ENCODE data around the gene WWP2.
"Not testable (repeated sequence)": the region's sequence is repeated elsewhere in the genome, so short reads cannot be mapped to it uniquely, and the experiment has no call there.

The WWP2 gene

GRCh38 chr16:69725480-69726312, 36.4 kb upstream of the WWP2 start:
- no peaks in the 10 kb centered on the region for H4K20me1 ChIP-seq
- TF ChIP-seq Cebpa-rat (IDR thresholded peaks at IDR 0.05) = no peak
- peak overlapping the region; percentile 84 for H3K27ac ChIP-seq
- peak overlapping the region; percentile 73 for H3K4me3 ChIP-seq
- H3K4me2 ChIP-seq = peak overlapping the region; percentile 94
- no peaks in the 10 kb centered on the region for H3K9me3 ChIP-seq
- no peaks in the 10 kb centered on the region for H3K27me3 ChIP-seq
- H3K4me1 ChIP-seq = peaks cover 45% of the 10 kb centered on the region
- no peaks in the 10 kb centered on the region for H3K36me3 ChIP-seq
- H3K9ac ChIP-seq = peak overlapping the region; percentile 80

DNA sequence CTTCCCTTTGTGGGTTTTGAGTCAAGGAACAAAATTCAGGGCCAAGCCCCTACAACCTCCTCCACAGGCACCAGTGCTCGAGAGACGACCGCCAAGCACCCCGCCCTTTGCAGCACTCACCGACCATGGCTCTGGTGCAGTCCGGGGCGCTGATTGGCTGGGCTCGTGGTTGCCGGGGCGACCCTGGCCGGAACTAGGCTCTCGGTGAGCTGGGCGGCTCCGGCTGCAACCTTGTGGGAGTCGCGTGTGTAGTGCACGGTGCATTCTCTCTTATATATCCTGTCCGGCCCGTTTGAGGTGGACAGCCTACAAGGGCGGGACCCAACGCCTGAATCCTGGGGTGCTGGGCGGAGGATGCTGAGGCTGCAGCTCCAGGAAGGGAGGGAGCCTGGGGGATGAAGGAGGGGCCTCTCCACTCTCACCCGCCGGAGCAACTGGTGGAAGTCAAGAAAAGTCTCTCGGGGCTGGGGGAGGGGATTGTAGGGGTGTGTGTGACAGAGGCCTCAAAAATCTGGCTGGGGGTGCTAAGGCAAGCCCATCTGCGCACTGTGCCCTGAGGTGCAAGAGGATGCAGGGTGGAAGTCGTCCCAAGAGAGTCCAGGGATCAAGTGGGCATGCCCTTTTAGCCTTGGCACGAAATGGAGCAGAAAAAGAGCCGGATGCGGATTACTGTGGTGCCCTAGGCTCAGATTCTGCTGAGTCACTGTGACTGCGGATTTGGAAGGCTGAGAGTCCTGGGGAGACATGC, 35.6 kb upstream of the WWP2 start, which contains the start of gene NQO1:
NQO1 (minus strand) TSS at position 248 of the 748 bp plus-strand sequence; CDS start at position 127, 121 bp downstream.
- Histone ChIP-seq H3K4me3 (peak within 1 kb of the TSS; percentile 73), H3K36me3 (no peaks in the 10 kb centered on the region), H3K27me3 (no peaks in the 10 kb centered on the region), H3K9me3 (no peaks in the 10 kb centered on the region), H3K4me1 (peaks cover 45% of the 10 kb centered on the region), H3K9ac (peak within 1 kb of the TSS; percentile 80), H3K27ac (peak within 1 kb of the TSS; percentile 84), H4K20me1 (no peaks in the 10 kb centered on the region), H3K4me2 (peak within 1 kb of the TSS; percentile 94)
- no peak for TF ChIP-seq Cebpa-rat (IDR thresholded peaks at IDR 0.05)

DNA sequence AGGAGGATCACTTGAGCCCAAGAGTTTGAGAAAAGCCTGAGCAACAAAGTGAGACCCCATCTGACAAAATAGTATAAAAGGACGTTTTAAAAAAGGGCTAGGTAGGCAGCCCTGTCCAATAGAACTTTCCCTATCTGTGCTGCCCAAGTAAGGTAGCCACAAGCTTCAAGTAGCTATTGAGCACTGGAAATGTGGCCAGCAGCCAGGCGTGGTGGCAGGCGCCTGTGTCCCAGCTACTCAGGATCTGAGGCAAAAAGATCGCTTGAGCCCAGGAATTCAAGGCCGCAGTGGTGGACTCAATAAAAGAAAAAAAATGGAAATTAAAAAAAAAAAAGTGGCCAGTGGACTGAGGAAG, 34.2 kb upstream of the WWP2 start:
- Histone ChIP-seq H3K27me3 (no peaks in the 10 kb centered on the region), H3K36me3 (no peaks in the 10 kb centered on the region), H3K4me3 (no peak overlapping the region), H3K9me3 (no peaks in the 10 kb centered on the region), H3K27ac (peak overlapping the region; percentile 84), H4K20me1 (no peaks in the 10 kb centered on the region), H3K4me2 (peak overlapping the region; percentile 94), H3K9ac (no peak overlapping the region), H3K4me1 (peaks cover 45% of the 10 kb centered on the region)
- TF ChIP-seq Cebpa-rat (IDR thresholded peaks at IDR 0.05) = no peak

- not testable (repeated sequence) for H3K27ac ChIP-seq, H3K9me3 ChIP-seq, H4K20me1 ChIP-seq, H3K4me2 ChIP-seq, H3K36me3 ChIP-seq, H3K4me3 ChIP-seq, H3K27me3 ChIP-seq, H3K9ac ChIP-seq
- H3K4me1 ChIP-seq = peaks cover 45% of the 10 kb centered on the region
Observed at GRCh38 chr16:69729030-69729429, 33.1 kb upstream of the WWP2 start.

- not testable (repeated sequence) for H3K9ac ChIP-seq, H4K20me1 ChIP-seq, H3K36me3 ChIP-seq, H3K4me3 ChIP-seq, H3K27ac ChIP-seq, H3K4me2 ChIP-seq, H3K9me3 ChIP-seq, H3K27me3 ChIP-seq
- H3K4me1 ChIP-seq = peaks cover 25% of the 10 kb centered on the region
Observed at GRCh38 chr16:69731280-69731679, 30.9 kb upstream of the WWP2 start.

DNA sequence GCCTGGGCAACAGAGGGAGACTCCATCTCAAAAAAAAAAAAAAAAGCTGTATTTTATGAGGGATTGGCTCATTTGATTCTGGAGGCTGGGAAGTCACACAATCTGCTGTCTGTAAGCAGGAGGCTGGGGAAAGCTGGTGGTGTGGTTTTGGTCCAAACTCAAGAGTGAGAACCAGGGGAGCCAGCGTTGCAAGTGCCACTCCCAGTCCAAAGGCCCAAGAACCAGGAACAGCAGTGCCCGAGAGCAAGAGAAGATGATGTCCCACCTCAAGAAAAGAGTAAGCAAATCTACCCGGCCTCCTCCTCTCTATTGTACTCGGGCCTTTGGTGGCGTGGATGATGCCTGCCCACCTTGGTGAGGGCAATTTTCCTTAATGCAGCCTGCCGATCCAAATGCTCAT, 30.0 kb upstream of the WWP2 start:
- no peaks in the 10 kb centered on the region for H3K27me3 ChIP-seq
- no peak overlapping the region for H3K27ac ChIP-seq
- H3K4me3 ChIP-seq = no peak overlapping the region
- H3K9ac ChIP-seq = no peak overlapping the region
- peaks cover 19% of the 10 kb centered on the region for H3K4me1 ChIP-seq
- H3K4me2 ChIP-seq = no peak overlapping the region
- H3K36me3 ChIP-seq = no peaks in the 10 kb centered on the region
- no peak for TF ChIP-seq Cebpa-rat (IDR thresholded peaks at IDR 0.05)
- no peaks in the 10 kb centered on the region for H3K9me3 ChIP-seq
- no peaks in the 10 kb centered on the region for H4K20me1 ChIP-seq

- H3K36me3 ChIP-seq = peaks cover 79% of the 10 kb centered on the region
- no peak for TF ChIP-seq Cebpa-rat (IDR thresholded peaks at IDR 0.05)
- H3K9me3 ChIP-seq = no peaks in the 10 kb centered on the region
- no peak overlapping the region for H3K4me3 ChIP-seq
- H3K4me2 ChIP-seq = no peak overlapping the region
- no peaks in the 10 kb centered on the region for H3K27me3 ChIP-seq
- peaks cover 55% of the 10 kb centered on the region for H4K20me1 ChIP-seq
- H3K4me1 ChIP-seq = no peaks in the 10 kb centered on the region
- no peak overlapping the region for H3K9ac ChIP-seq
- H3K27ac ChIP-seq = no peak overlapping the region
Observed at GRCh38 chr16:69741519-69741918, 20.6 kb upstream of the WWP2 start.

DNA sequence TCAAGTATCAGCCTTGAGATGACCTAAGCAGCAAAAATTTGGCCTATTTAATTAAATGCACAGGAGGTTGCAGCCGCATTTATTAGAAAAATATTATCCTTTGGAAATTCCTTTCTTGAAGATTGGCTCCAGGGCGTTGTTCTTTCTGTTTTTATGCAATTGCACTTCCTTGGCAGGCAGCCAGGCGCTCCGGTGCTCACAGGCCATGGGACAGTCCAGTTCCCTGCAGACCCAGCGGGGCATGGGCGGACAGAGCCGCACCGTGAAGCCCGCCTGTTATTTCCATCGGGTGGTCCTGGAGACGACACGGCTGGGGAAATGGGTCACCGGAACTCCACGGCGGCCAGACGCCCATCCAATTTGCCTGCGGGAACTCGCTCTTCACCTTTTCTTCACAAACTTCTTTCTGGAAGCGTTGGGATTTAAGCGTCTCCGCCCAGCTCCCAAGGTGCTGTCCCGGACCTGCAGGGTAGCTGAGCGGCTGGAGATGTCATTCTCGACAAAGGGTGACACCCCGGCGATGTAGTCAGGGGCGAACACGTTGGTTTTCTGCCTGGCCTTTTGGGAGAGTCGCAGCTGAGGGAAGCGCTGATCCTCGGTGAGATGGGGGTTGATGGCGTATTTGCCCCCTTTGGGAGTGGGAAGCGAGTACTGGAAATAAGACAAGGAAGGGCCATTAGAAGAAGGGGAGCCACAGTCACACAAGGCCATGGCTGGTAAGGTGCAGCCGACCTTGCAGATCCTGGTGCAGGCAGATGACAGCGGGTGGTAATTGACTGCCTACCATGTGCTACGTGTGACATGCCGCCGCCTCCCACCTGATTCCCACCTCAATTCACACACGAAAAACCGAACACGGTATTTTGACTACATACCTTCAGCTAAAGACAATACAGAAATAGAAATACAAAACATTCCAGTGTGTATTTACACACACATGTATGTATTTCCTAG, 19.9 kb upstream of the WWP2 start:
- Histone ChIP-seq H3K36me3 (peaks cover 86% of the 10 kb centered on the region), H3K9ac (no peak overlapping the region), H4K20me1 (peaks cover 62% of the 10 kb centered on the region), H3K4me3 (no peak overlapping the region), H3K9me3 (no peaks in the 10 kb centered on the region), H3K4me1 (no peaks in the 10 kb centered on the region), H3K27ac (no peak overlapping the region), H3K4me2 (no peak overlapping the region), H3K27me3 (no peaks in the 10 kb centered on the region)
- TF ChIP-seq Cebpa-rat (IDR thresholded peaks at IDR 0.05) = no peak

GRCh38 chr16:69744363-69745231, 17.5 kb upstream of the WWP2 start:
- Histone ChIP-seq H3K27me3 (no peaks in the 10 kb centered on the region), H3K9me3 (no peaks in the 10 kb centered on the region), H3K36me3 (peaks cover 100% of the 10 kb centered on the region), H3K9ac (no peak overlapping the region), H3K4me3 (no peak overlapping the region), H3K4me2 (no peak overlapping the region), H4K20me1 (peaks cover 80% of the 10 kb centered on the region), H3K27ac (no peak overlapping the region), H3K4me1 (no peaks in the 10 kb centered on the region)
- TF ChIP-seq Cebpa-rat (IDR thresholded peaks at IDR 0.05) = no peak

Data from BLaER1 (cell line).